Sigmoid colon (tissue), 7 donors: ENCODE measurements around the gene LHFPL4. TPM values are rescaled to one million over a fixed set of nuclear protein-coding genes. Genes with fewer than 3 reads are reported as not detected.
"Not testable (repeated sequence)": the region's sequence is repeated elsewhere in the genome, so short reads cannot be mapped to it uniquely, and the experiment has no call there.

Experiments
- DNase-seq: peaks from one replicate; pipeline ENCODE4 v3.0.0-alpha.2; 2019
- H3K27ac ChIP-seq, 4 donors: fragments of 200-600 bp; sonication (generic); one replicate each; pipeline ENCODE4 v1.5.1; 2016 to 2019; ENCODE audit warnings: mild to moderate bottlenecking in 1 of 4
- H3K27me3 ChIP-seq, 3 donors: fragments of 200-600 bp; sonication (generic); one replicate each; pipeline ENCODE4 v1.5.1; 2019; ENCODE audit warnings: mild to moderate bottlenecking in 1 of 3
- H3K36me3 ChIP-seq, 4 donors: fragments of 200-600 bp; sonication (generic); one replicate each; pipeline ENCODE4 v1.5.1; 2016 to 2019
- H3K4me1 ChIP-seq, 4 donors: fragments of 200-600 bp; sonication (generic); one replicate each; pipeline ENCODE4 v1.5.1; 2017 to 2019
- H3K4me3 ChIP-seq, 4 donors: fragments of 200-600 bp; sonication (generic); one replicate each; pipeline ENCODE4 v1.5.1; 2017 to 2019; ENCODE audit warnings: mild to moderate bottlenecking in 2 of 4, moderate library complexity in 1 of 4
- H3K9me3 ChIP-seq, 4 donors: fragments of 200-600 bp in 3 of 4; sonication (generic) in 3 of 4; one replicate each; pipeline versions ENCODE4 v1.5.1 to v1.6.1; 2013 to 2019
- EP300 ChIP-seq, 4 donors: sonication (generic); formaldehyde crosslinking; IDR thresholded peaks; one replicate each; pipeline ENCODE4 v1.6.1; 2017; ENCODE audit warnings: antibody characterized with exemption in 4 of 4
- POLR2A ChIP-seq, 2 donors: fragments of 450-650 bp; IDR thresholded peaks; one replicate each; pipeline ENCODE4 v1.6.1; 2016; ENCODE audit warnings: antibody characterized with exemption in 2 of 2, mild to moderate bottlenecking in 2 of 2, moderate library complexity in 2 of 2
- POLR2AphosphoS5 ChIP-seq, 4 donors: sonication (generic); formaldehyde crosslinking; IDR thresholded peaks; one replicate each; pipeline ENCODE4 v1.6.1; 2017; ENCODE audit warnings: antibody characterized with exemption in 4 of 4
- WGBS, 2 donors: extraction: QIAGEN DNeasy Blood & Tissue Kit; methylation state at CpG; one replicate each; pipeline ENCODE4 v1.1.7; 2013; 5-methylcytosine and 5-hydroxymethylcytosine counted together
- intact Hi-C: fragments of 100-400 bp; cut with DNase I; formaldehyde crosslinking; loops from one replicate; pipeline ENCODE4 v1.15.1; 2023
- polyA plus RNA-seq, 3 donors: library from polyadenylated mRNA; stranded (reverse); fragments of 200-250 nt; gene quantifications; one replicate each; pipeline ENCODE4 v1.2.3, GENCODE V29; 2013
- total RNA-seq, 4 donors: library from RNA; depleted of rRNA; stranded (reverse); fragments of >200 nt; gene quantifications; one replicate each; pipeline ENCODE4 v1.1.0, GENCODE V29; 2016
- TF ChIP-seq, protein P1 (sequence below), 4 experiments: fragments of 450-650 bp in 3 of 4; fragments of 200-600 bp in 1 of 4; IDR thresholded peaks; one replicate each; pipeline ENCODE4 v1.5.1; 2016 to 2019; ENCODE audit warnings: antibody characterized with exemption in 4 of 4, mild to moderate bottlenecking in 3 of 4, moderate library complexity in 2 of 4
- donor health status: healthy with polysubstance abuse.
- donor health status: Bipolar disorder and iron deficiency.
- donor health status: healthy.

Gene LHFPL4
- total and polyA plus RNA-seq, 7 donors = 0.26 to 5.1 (median 0.72) TPM; not detected in 3

DNA sequence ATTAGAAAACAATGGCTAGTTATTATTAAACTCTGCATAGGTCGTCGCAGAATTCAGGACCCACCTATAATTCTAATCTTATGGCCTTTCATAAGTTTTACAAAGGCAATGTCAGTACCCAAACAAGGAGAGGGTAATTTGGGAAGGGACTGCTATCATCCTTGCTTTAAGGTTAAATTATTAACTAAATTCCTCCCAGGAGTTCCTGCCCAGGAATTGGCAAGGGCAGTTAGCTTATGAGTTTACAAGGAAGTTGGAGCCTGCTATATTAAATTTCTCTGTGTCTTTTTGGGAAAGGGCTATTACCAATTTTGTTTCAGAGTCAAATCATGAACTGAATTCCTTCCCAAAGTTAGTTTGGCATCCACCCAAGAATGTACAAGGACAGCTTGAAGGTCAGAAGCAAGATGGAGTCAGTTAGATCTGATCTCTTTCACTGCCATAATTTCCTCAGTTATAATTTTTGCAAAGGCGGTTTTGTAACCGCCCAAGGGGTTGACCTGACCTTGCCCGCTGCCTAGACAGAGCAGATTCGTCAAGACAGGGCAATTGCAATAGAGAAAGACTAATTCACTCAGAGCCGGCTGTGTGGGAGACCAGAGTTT, 45.3 kb upstream of the LHFPL4 start:
- H3K27me3 ChIP-seq = peaks cover 0 to 14% (median 0%) of the 10 kb centered on the region in 3 donors
- intact Hi-C loops = no loop called here

GRCh38 chr3:9595877-9596276, 42.3 kb upstream of the LHFPL4 start:
- Histone ChIP-seq H3K9me3 (peaks cover 0 to 4% (median 0%) of the 10 kb centered on the region in 4 donors), H3K4me3 (no peak overlapping the region), H3K36me3 (no peaks in the 10 kb centered on the region), H3K4me1 (peaks cover 0 to 6% (median 2%) of the 10 kb centered on the region in 4 donors), H3K27me3 (peaks cover 0 to 4% (median 0%) of the 10 kb centered on the region in 3 donors), H3K27ac (no peak overlapping the region)
- intact Hi-C loops = no loop called here
- no peak for TF ChIP-seq EP300 (IDR thresholded peaks at IDR 0.05)
- no peak for TF ChIP-seq POLR2A (IDR thresholded peaks at IDR 0.05)
- TF ChIP-seq, protein P1, sequence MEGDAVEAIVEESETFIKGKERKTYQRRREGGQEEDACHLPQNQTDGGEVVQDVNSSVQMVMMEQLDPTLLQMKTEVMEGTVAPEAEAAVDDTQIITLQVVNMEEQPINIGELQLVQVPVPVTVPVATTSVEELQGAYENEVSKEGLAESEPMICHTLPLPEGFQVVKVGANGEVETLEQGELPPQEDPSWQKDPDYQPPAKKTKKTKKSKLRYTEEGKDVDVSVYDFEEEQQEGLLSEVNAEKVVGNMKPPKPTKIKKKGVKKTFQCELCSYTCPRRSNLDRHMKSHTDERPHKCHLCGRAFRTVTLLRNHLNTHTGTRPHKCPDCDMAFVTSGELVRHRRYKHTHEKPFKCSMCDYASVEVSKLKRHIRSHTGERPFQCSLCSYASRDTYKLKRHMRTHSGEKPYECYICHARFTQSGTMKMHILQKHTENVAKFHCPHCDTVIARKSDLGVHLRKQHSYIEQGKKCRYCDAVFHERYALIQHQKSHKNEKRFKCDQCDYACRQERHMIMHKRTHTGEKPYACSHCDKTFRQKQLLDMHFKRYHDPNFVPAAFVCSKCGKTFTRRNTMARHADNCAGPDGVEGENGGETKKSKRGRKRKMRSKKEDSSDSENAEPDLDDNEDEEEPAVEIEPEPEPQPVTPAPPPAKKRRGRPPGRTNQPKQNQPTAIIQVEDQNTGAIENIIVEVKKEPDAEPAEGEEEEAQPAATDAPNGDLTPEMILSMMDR (IDR thresholded peaks at IDR 0.05) = no peak
- TF ChIP-seq POLR2AphosphoS5 (IDR thresholded peaks at IDR 0.05) = no peak
- DNase-seq = no peak

More for the DNA sequence above, 45.3 kb upstream of the LHFPL4 start:
- Histone ChIP-seq H3K4me3 (no peak overlapping the region), H3K9me3 (peaks cover 0 to 4% (median 0%) of the 10 kb centered on the region in 4 donors), H3K36me3 (no peaks in the 10 kb centered on the region), H3K27ac (no peak overlapping the region), H3K4me1 (peaks cover 0 to 8% (median 3%) of the 10 kb centered on the region in 4 donors)
- no peak for DNase-seq
- TF ChIP-seq EP300 (IDR thresholded peaks at IDR 0.05) (no peak), POLR2AphosphoS5 (IDR thresholded peaks at IDR 0.05) (no peak), POLR2A (IDR thresholded peaks at IDR 0.05) (no peak)
- TF ChIP-seq, protein P1 (IDR thresholded peaks at IDR 0.05) = no peak
- WGBS, 2 donors = 19 to 69% methylated on average over 7 of the region's 7 CpGs

DNA sequence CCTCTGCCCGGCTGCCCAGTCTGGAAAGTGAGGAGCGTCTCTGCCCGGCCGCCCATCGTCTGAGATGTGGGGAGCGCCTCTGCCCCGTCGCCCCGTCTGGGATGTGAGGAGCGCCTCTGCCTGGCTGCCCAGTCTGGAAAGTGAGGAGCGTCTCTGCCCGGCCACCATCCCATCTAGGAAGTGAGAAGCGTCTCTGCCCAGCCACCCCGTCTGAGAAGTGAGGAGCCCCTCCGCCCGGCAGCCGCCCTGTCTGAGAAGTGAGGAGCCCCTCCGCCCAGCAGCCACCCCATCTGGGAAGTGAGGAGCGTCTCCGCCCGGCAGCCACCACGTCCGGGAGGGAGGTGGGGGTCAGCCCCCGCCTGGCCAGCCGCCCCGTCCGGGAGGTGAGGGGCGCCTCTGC, 38.2 kb upstream of the LHFPL4 start:
- H3K4me1 ChIP-seq, intact Hi-C loops, H3K9me3 ChIP-seq, H3K27me3 ChIP-seq, H3K27ac ChIP-seq, H3K4me3 ChIP-seq, DNase-seq, H3K36me3 ChIP-seq: not testable (repeated sequence)
- whole genome bisulfite sequencing, 2 donors = 94 to 96% methylated on average over 28 of the region's 28 CpGs

- no peak overlapping the region for H3K4me3 ChIP-seq
- peaks cover 0 to 1% (median 0%) of the 10 kb centered on the region in 4 donors for H3K9me3 ChIP-seq
- 40 to 78% methylated on average over 8 of the region's 8 CpGs for WGBS, 2 donors
- H3K27ac ChIP-seq = no peak overlapping the region
- TF ChIP-seq EP300 (IDR thresholded peaks at IDR 0.05) (no peak), POLR2A (IDR thresholded peaks at IDR 0.05) (no peak), POLR2AphosphoS5 (IDR thresholded peaks at IDR 0.05) (no peak)
- TF ChIP-seq, protein P1 (IDR thresholded peaks at IDR 0.05) = no peak
- no peak for DNase-seq
- intact Hi-C loops = no loop called here
- H3K27me3 ChIP-seq = no peaks in the 10 kb centered on the region
- H3K36me3 ChIP-seq = no peaks in the 10 kb centered on the region
- H3K4me1 ChIP-seq = no peaks in the 10 kb centered on the region
Measured at GRCh38 chr3:9590282-9590791, 36.7 kb upstream of the LHFPL4 start.

DNA sequence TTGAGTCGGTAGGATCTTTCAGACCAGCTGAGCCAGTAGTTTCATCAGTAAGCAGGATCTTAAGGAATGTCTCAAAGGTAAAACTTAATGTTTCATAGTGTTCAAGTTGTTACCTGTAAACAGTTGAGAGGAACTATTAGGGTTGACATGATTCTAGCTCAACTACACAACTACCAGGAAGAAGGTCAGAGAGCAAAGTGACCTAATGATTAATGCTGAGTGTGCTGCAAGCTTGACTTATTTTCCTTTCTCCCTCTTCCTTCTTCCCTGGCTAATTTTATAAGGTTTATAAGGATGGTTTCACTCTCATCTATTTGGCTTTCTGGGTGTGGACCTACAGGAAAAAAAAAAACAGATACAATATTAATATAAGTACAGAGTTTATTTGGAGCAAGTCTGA, 30.2 kb upstream of the LHFPL4 start:
- DNase-seq = no peak
- peaks cover 0 to 3% (median 0%) of the 10 kb centered on the region in 4 donors for H3K9me3 ChIP-seq
- H3K27ac ChIP-seq = no peak overlapping the region
- intact Hi-C loops = no loop called here
- no peak overlapping the region for H3K4me3 ChIP-seq
- 89% methylated on average over 1 of the region's 1 CpG for WGBS, 2 donors
- no peaks in the 10 kb centered on the region for H3K27me3 ChIP-seq
- no peaks in the 10 kb centered on the region for H3K36me3 ChIP-seq
- TF ChIP-seq, protein P1 (IDR thresholded peaks at IDR 0.05) = no peak
- TF ChIP-seq POLR2AphosphoS5 (IDR thresholded peaks at IDR 0.05) = no peak
- TF ChIP-seq POLR2A (IDR thresholded peaks at IDR 0.05) = no peak
- no peak for TF ChIP-seq EP300 (IDR thresholded peaks at IDR 0.05)
- H3K4me1 ChIP-seq = no peaks in the 10 kb centered on the region
